ENCODE results near the gene WSB1. TPM values are rescaled to one million over a fixed set of nuclear protein-coding genes. Genes with fewer than 3 reads are reported as not detected.

Gene WSB1
- total RNA-seq, 1 donor from 2014 or later = 125 TPM

DNA sequence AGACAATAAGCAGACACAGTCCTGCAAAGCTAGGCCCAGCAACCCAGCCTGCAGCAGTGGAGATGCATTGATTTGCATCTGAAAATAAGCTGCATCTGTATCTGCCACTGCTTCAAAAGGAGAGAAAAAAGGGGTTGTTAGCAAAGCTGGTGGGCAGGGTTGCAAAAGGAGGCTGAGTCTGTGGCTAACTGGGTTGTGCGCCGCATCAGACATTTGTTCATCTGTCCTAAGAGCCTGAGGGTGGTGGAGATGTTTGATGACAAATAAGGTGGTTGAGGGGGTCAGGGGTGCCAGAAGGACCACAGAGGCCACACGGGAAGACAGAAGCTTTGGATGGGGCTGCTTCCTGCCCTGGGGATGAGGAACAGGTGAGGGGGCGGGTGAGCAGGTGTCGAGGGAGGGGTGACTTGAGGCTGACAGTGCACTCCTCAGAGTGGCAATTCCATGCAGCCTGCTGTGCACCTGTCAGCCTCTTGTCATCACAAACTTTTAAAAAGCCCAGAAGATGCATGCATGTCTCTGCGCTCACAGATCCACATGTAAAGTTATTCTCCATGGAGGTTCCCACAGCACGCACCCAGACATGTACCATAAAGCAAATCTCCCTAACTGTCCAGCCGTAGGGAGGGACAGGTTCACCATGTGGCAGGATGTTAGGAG is 35.4 kb downstream of the WSB1 start:
- DNase-seq (no peak), ATAC-seq (ENCODE audit: low read depth) (no peak)
- Mint-ChIP-seq H3K27me3 (no peaks in the 10 kb centered on the region), H3K36me3 (ENCODE audit: low read depth) (no peaks in the 10 kb centered on the region), H3K27ac (no peak overlapping the region), H3K9me3 (no peaks in the 10 kb centered on the region), H3K4me3 (no peak overlapping the region), H3K4me1 (peaks cover 25% of the 10 kb centered on the region)
- intact Hi-C loops (cut with micrococcal nuclease) = no loop called here
- ChIA-PET POLR2A (no interaction called here), CTCF (interaction anchor here (0.7 to 1.4 kb wide), 2 partner anchors 25 to 84 kb away, joined by 3 read pairs; no protein-coding TSS in a partner anchor)
- TF ChIP-seq, protein P1, sequence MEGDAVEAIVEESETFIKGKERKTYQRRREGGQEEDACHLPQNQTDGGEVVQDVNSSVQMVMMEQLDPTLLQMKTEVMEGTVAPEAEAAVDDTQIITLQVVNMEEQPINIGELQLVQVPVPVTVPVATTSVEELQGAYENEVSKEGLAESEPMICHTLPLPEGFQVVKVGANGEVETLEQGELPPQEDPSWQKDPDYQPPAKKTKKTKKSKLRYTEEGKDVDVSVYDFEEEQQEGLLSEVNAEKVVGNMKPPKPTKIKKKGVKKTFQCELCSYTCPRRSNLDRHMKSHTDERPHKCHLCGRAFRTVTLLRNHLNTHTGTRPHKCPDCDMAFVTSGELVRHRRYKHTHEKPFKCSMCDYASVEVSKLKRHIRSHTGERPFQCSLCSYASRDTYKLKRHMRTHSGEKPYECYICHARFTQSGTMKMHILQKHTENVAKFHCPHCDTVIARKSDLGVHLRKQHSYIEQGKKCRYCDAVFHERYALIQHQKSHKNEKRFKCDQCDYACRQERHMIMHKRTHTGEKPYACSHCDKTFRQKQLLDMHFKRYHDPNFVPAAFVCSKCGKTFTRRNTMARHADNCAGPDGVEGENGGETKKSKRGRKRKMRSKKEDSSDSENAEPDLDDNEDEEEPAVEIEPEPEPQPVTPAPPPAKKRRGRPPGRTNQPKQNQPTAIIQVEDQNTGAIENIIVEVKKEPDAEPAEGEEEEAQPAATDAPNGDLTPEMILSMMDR (IDR thresholded peaks at IDR 0.05) = no peak

- CTCF ChIA-PET = interaction anchor here (0.9 to 5.9 kb wide), 7 partner anchors 27 to 268 kb away, joined by 3 to 112 read pairs (median 11); no protein-coding TSS in a partner anchor
- POLR2A ChIA-PET = interaction anchor here (0.6 to 2.5 kb wide), 2 partner anchors 36 to 95 kb away, joined by 3 to 33 read pairs; no protein-coding TSS in a partner anchor
- no peak for ATAC-seq (ENCODE audit: low read depth)
- Mint-ChIP-seq H3K27me3 (no peaks in the 10 kb centered on the region), H3K4me1 (peaks cover 34% of the 10 kb centered on the region), H3K36me3 (ENCODE audit: low read depth) (no peaks in the 10 kb centered on the region), H3K27ac (peak overlapping the region; percentile 87), H3K4me3 (peak overlapping the region; percentile 86), H3K9me3 (no peaks in the 10 kb centered on the region)
- TF ChIP-seq, protein P1 (IDR thresholded peaks at IDR 0.05) = no peak
- DNase-seq = no peak
- intact Hi-C loops (cut with micrococcal nuclease) = no loop called here
Observed at GRCh38 chr17:27332047-27332393, 38.1 kb downstream of the WSB1 start.

DNA sequence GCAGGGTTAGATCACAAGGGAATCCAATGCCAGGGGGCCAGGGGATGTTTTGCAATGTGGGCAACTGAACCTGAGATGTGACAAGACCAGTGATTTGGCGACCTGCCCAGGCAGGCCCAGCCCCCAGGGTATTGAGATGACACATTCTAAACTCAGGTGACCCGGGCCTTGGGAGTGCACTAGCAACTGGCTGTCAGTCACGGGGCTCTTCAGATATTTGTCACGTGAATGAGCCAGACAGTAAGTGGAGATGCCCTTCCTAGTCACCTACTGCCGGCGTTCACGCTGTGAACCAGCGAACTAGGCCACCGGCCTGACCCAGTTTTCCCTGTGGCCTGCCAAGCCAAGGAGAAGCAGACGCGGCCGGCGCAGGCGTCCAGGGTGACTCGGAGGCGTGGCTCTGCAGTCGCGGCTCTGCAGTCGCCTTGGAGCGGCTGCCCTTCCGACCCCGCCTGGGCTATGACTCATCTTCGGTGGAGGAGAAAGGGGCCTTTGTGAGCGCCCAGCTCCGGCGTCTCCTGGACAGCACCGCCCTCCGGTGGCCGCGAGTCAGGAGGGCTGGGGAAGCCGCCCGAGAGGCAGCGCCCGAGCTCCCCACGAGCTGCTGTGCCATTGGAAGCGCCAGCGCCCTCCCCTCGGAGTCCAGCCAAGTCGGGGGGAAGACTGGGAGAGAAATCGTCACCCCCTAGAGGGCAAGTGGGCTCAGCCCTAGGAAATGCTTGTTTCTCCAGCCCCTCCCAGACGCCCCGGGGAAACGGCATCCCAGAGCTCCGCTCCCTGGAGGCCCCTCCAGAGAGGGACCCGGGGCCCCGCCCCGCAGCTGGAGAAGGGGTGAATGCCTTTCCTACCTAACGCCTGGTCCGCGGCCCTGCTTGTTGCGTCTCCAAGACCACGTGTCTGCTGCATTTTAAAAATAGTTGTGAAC is 38.8 kb downstream of the WSB1 start:
- POLR2A ChIA-PET = interaction anchor here (0.7 to 2.5 kb wide), 9 partner anchors 11 to 135 kb away, joined by 3 to 33 read pairs (median 4); partner anchors contain the start of gene WSB1
- Mint-ChIP-seq H3K36me3 (ENCODE audit: low read depth) (no peaks in the 10 kb centered on the region), H3K27ac (peak overlapping the region; percentile 87), H3K27me3 (no peaks in the 10 kb centered on the region), H3K4me1 (peaks cover 36% of the 10 kb centered on the region), H3K4me3 (peak overlapping the region; percentile 86), H3K9me3 (no peaks in the 10 kb centered on the region)
- CTCF ChIA-PET = interaction anchor here (0.7 to 5.9 kb wide), 27 partner anchors 12 to 270 kb away, joined by 3 to 112 read pairs (median 4); no protein-coding TSS in a partner anchor
- intact Hi-C loops (cut with micrococcal nuclease) = no loop called here
- ATAC-seq (ENCODE audit: low read depth) = peak; percentile 88
- TF ChIP-seq, protein P1 (IDR thresholded peaks at IDR 0.05) = no peak
- DNase-seq = peak; percentile 83

DNA sequence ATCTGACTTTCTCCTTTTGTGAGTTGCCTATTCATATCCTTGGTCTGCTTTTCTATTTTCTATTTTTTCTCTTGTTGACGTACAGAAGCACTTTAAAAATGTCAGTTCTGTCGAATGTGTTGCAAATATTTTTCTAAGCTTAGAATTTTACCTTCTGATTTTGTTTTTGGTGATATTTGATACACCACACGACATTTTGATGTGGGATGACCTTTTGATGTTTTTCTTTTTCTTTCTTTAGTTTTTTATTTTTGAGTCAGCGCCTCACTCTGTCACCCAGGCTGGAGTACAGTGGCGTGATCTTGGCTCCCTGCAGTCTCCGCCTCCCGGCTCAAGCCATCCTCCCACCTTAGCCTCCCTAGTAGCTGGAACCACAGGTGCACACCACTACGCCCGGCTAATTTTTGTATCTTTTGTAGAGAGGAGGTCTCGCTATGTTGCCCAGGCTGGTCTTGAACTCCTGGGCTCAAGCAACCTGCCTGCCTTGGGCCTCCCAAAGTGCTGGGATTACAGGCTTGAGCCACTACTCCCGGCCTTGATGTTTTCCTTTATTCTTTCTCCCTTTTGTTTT is 39.6 kb downstream of the WSB1 start:
- no peaks in the 10 kb centered on the region for H3K9me3 Mint-ChIP-seq
- ChIA-PET CTCF (interaction anchor here (0.7 to 5.9 kb wide), 27 partner anchors 11 to 269 kb away, joined by 3 to 112 read pairs (median 4); no protein-coding TSS in a partner anchor), POLR2A (interaction anchor here (0.7 to 2.5 kb wide), 9 partner anchors 10 to 136 kb away, joined by 3 to 33 read pairs (median 4); partner anchors contain the start of gene WSB1)
- intact Hi-C loops (cut with micrococcal nuclease) = no loop called here
- ATAC-seq (ENCODE audit: low read depth) = no peak
- no peak for DNase-seq
- H3K27me3 Mint-ChIP-seq = no peaks in the 10 kb centered on the region
- TF ChIP-seq, protein P1 (IDR thresholded peaks at IDR 0.05) = no peak
- H3K27ac Mint-ChIP-seq = peak overlapping the region; percentile 63
- peaks cover 44% of the 10 kb centered on the region for H3K4me1 Mint-ChIP-seq
- H3K36me3 Mint-ChIP-seq (ENCODE audit: low read depth) = no peaks in the 10 kb centered on the region
- H3K4me3 Mint-ChIP-seq = peak overlapping the region; percentile 86

All from activated B cell treated with CpG ODN at 0.5 μM for 24 hours (primary cell).